VCaP (cell line): ENCODE results near the gene FHAD1.

Experiments used
- H3K27ac ChIP-seq: fragments of 450-650 bp; 2 replicates; pipeline ENCODE4 v1.5.1; 2017
- TF ChIP-seq, protein P1 (sequence below): fragments of 450-650 bp; conservative IDR thresholded peaks from 2 replicates; pipeline ENCODE4 v1.5.1; 2017; ENCODE audit warnings: mild to moderate bottlenecking, moderate library complexity

The FHAD1 gene

DNA sequence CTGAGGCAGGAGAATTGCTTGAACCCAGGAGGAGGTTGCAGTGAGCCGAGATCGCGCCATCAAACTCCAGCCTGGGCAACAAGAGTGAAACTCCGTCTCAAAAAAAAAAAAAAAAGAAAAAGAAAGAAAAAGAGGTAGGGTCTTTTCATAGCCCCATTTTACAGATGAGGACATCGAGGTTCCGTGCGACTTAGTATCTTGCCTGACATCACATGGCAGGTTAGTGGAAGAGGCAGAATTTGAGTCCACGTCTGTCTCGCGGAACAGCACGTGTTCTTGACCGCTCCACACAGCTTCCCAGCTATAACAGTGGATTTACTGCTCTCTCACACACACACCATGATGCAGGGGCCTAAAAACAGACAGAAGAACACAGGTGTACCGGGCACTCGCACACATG, 192.3 kb downstream of the FHAD1 start:
- TF ChIP-seq, protein P1, sequence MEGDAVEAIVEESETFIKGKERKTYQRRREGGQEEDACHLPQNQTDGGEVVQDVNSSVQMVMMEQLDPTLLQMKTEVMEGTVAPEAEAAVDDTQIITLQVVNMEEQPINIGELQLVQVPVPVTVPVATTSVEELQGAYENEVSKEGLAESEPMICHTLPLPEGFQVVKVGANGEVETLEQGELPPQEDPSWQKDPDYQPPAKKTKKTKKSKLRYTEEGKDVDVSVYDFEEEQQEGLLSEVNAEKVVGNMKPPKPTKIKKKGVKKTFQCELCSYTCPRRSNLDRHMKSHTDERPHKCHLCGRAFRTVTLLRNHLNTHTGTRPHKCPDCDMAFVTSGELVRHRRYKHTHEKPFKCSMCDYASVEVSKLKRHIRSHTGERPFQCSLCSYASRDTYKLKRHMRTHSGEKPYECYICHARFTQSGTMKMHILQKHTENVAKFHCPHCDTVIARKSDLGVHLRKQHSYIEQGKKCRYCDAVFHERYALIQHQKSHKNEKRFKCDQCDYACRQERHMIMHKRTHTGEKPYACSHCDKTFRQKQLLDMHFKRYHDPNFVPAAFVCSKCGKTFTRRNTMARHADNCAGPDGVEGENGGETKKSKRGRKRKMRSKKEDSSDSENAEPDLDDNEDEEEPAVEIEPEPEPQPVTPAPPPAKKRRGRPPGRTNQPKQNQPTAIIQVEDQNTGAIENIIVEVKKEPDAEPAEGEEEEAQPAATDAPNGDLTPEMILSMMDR, result no peak
- H3K27ac ChIP-seq, result no peak overlapping the region

DNA sequence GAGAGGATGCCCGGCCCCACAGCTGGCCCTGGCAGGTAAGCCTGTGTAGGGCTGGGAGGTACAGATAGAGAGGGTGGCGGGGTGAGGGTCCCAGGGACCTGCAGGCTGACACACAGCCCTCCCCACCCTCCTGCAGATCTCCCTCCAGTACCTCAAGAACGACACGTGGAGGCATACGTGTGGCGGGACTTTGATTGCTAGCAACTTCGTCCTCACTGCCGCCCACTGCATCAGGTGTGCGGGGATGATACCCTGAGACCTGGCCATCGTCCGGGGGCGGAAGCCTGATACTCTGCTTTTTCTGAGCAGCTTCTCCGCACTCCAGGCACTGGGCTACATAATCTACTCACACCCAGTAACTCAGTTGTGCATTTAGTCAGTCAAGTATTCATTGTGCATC, 193.3 kb downstream of the FHAD1 start:
- H3K27ac ChIP-seq, result no peak overlapping the region
- TF ChIP-seq, protein P1, result no peak

DNA sequence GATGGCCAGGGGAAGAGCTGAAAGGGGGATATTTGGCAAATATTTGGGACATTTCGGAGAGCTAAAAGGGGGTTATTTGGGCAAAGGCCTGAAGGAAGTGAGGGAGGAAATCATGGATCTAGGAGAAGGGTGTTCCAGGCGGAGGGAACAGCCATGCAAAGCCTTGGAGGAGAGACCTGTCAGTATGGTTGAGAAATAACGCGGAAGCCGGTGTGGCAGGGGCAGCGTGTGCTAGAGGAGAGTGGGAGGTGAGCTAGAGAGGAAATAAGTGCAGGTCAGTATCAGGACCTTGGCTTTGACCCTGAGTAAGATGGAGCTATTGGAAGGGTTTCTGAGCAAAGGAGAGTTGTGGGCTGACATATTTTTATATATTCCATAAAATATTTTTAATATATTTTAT, 194.2 kb downstream of the FHAD1 start:
- TF ChIP-seq, protein P1, result no peak

DNA sequence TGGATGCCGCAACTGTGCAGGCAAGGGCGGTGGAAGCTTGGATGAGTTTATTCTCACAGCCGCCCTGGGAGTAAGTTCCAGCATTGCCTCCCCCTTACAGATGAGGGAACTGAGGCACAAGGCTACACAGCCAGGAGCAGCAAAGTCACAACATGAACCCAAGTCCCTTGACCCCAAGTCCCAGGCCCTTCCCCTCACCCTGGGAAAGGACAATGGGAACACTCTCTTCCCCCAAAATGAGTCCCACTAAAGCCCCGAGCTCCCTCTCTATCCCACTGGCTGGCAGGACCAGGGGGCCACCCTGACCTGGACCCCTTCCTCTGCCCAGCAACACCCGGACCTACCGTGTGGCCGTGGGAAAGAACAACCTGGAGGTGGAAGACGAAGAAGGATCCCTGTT, 195.1 kb downstream of the FHAD1 start:
- TF ChIP-seq, protein P1, result no peak
- H3K27ac ChIP-seq, result no peak overlapping the region

More for the DNA sequence above, 194.2 kb downstream of the FHAD1 start:
- H3K27ac ChIP-seq, result no peak overlapping the region

DNA sequence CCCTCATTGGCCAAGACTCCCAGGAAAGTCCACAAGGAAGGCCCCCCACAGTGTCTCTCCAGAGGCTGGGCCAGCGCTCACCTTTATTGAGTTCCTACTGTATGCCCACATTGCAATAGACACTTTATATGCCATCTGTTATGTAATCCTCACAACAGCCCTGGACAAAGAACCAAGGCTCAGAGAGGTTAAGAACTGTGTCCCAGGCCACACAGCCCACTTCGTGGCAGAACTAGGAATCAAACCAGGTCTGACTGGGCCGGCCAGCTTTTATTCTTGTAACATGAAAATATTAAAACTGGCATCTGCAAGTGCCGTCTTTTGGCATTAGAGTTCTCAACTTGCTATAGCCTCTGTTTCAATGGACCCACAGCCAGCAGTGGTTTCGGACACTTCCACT, 195.7 kb downstream of the FHAD1 start:
- TF ChIP-seq, protein P1, result no peak
- H3K27ac ChIP-seq, result no peak overlapping the region

DNA sequence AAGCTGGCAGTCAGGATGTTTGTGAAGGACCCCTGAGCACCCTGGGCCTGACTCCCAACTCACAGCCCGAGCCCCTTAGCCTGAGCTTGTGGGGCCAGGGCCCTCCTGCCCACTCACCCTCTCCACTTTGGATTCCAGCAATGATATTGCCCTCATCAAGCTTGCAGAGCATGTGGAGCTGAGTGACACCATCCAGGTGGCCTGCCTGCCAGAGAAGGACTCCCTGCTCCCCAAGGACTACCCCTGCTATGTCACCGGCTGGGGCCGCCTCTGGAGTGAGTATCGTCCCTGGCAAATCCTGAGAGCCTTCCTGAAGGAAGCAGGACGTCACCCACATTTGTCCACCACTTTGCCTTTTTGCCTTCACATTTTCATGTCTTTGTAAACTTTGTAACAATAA, 196.3 kb downstream of the FHAD1 start:
- TF ChIP-seq, protein P1, result no peak
- no peak overlapping the region for H3K27ac ChIP-seq

DNA sequence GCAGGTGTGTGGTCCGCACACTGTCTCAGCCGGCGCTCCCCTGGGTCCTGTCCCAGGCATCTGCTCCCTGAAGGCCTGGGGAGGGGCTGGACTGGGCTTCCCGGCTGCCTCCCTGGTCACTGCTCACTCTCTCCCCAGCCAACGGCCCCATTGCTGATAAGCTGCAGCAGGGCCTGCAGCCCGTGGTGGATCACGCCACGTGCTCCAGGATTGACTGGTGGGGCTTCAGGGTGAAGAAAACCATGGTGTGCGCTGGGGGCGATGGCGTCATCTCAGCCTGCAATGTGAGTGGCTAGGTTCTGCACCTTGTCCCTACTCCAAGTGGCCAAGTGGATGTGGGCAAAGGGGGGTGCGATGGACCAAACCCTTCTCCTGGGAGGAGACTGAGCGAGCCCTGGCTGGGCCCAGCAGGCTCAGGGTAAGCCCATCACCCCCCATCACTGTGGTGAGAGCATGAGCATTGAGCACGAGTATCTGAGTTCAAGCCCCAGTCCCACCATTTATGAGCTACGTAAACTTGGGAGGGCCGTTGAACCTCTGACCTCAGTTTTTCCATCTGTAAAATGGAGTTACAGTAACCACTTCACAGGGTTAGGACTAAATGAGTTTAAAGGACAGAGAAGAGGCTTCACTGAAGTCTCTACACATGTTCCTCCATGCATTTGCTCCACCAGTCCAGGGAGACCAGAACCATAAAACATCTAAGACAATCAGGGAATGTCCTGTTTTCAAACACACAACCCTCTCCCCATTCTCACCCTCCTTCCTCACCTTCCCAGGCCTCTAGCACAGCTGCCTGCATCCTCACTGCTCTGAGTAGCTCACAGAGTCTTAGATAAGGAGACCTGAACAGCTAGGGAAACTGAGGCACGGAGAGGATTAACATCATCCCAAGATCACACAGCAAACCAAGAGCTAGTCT, 197.7 kb downstream of the FHAD1 start:
- TF ChIP-seq, protein P1, result no peak
- no peak overlapping the region for H3K27ac ChIP-seq
